NCI-H128 (cell line): ENCODE measurements around the gene NFU1.

Source experiments
- DNase-seq: peaks from one replicate; lab custom pipeline; 2025; ENCODE audit not compliant: unreplicated experiment; lab: John Stamatoyannopoulos, UW

NFU1 gene

GRCh38 chr2:69436938-69437750 lies at the start of gene NFU1:
TSS of gene NFU1 (minus strand) at chr2:69437435. CDS start at chr2:69437422, 13 bp downstream.
- peak; percentile 71 for DNase-seq

- DNase-seq, result no peak
Observed at GRCh38 chr2:69483696-69484095, 46.5 kb upstream of the NFU1 start.

GRCh38 chr2:69483024-69483423 lies 45.8 kb upstream of the NFU1 start:
- DNase-seq, result no peak

- no peak for DNase-seq
Observed at GRCh38 chr2:69482471-69482870, 45.2 kb upstream of the NFU1 start.

- DNase-seq, result no peak
Observed at GRCh38 chr2:69481421-69481820, 44.2 kb upstream of the NFU1 start.

GRCh38 chr2:69477627-69478026 lies 40.4 kb upstream of the NFU1 start:
- no peak for DNase-seq

GRCh38 chr2:69474688-69475087 lies 37.5 kb upstream of the NFU1 start:
- DNase-seq, result no peak

GRCh38 chr2:69471793-69472192 lies 34.6 kb upstream of the NFU1 start:
- DNase-seq, result no peak

- no peak for DNase-seq
Observed at GRCh38 chr2:69470911-69471310, 33.7 kb upstream of the NFU1 start.

GRCh38 chr2:69469784-69470183 lies 32.5 kb upstream of the NFU1 start:
- no peak for DNase-seq

- DNase-seq, result no peak
Observed at GRCh38 chr2:69469375-69469774, 32.1 kb upstream of the NFU1 start.

- no peak for DNase-seq
Observed at GRCh38 chr2:69466728-69467127, 29.5 kb upstream of the NFU1 start.

- no peak for DNase-seq
Observed at GRCh38 chr2:69465513-69466456, 28.6 kb upstream of the NFU1 start.

- no peak for DNase-seq
Observed at GRCh38 chr2:69464575-69464974, 27.3 kb upstream of the NFU1 start.

- DNase-seq, result no peak
Observed at GRCh38 chr2:69462780-69463179, 25.5 kb upstream of the NFU1 start.

- no peak for DNase-seq
Observed at GRCh38 chr2:69461404-69461803, 24.2 kb upstream of the NFU1 start.

- no peak for DNase-seq
Observed at GRCh38 chr2:69459936-69460335, 22.7 kb upstream of the NFU1 start.

GRCh38 chr2:69456950-69457445 lies 19.8 kb upstream of the NFU1 start:
- DNase-seq, result no peak

GRCh38 chr2:69456154-69456553 lies 18.9 kb upstream of the NFU1 start:
- DNase-seq, result no peak

GRCh38 chr2:69454976-69455375 lies 17.7 kb upstream of the NFU1 start:
- DNase-seq, result no peak

GRCh38 chr2:69453475-69454129 lies 16.4 kb upstream of the NFU1 start:
- no peak for DNase-seq
